Mesenteric fat pad (tissue), 1 donor: ENCODE results near the gene CCRL2. TPM values are rescaled to one million over a fixed set of nuclear protein-coding genes. Genes with fewer than 3 reads are reported as not detected.

Source experiments
- DNase-seq: peaks from one replicate; pipeline ENCODE4 v3.0.0-alpha.2; 2020; ENCODE audit warnings: low spot score
- long read RNA-seq: library from polyadenylated mRNA; unstranded; transcript quantifications from one replicate; pipeline ENCODE4 v2.0.0, GENCODE V29; 2020
- total RNA-seq: library from RNA; stranded (reverse); fragmentation: NEBNext Ultra II Directional; extraction: Animal tissue kit (Norgen Biotek cat#: 25700); gene quantifications from one replicate; pipeline ENCODE4 v1.2.1, GENCODE V29; 2021
- donor health status: DM: yes; HTN: yes; CAD: no.

Gene CCRL2, protein sequence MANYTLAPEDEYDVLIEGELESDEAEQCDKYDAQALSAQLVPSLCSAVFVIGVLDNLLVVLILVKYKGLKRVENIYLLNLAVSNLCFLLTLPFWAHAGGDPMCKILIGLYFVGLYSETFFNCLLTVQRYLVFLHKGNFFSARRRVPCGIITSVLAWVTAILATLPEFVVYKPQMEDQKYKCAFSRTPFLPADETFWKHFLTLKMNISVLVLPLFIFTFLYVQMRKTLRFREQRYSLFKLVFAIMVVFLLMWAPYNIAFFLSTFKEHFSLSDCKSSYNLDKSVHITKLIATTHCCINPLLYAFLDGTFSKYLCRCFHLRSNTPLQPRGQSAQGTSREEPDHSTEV
- total RNA-seq = 8.8 TPM
- long read RNA-seq, transcript CCRL2-202 (2 exons, 1,796 nt) = major isoform, 22 of 28 reads
- long read RNA-seq, transcript CCRL2-204 (1 exons, 1,642 nt) = minor isoform, 5 of 28 reads
- long read RNA-seq, partial matches to known transcripts = 0 of 28 reads
- long read RNA-seq, other reads (novel, unspliced or antisense) = 1 of 28 reads

GRCh38 chr3:46406788-46407611, at the start of gene CCRL2, which contains the start of gene CCR5AS:
CCRL2 (plus strand) TSS chr3:46407259; CDS start chr3:46408080, 821 bp downstream.
CCR5AS (minus strand) TSS chr3:46407066.
- DNase-seq = no peak

- DNase-seq = no peak
Observed at GRCh38 chr3:46358466-46358865, 48.6 kb upstream of the CCRL2 start.

- no peak for DNase-seq
Observed at GRCh38 chr3:46359733-46360493, 47.1 kb upstream of the CCRL2 start.

- DNase-seq = no peak
Observed at GRCh38 chr3:46360907-46361306, 46.2 kb upstream of the CCRL2 start.

DNA sequence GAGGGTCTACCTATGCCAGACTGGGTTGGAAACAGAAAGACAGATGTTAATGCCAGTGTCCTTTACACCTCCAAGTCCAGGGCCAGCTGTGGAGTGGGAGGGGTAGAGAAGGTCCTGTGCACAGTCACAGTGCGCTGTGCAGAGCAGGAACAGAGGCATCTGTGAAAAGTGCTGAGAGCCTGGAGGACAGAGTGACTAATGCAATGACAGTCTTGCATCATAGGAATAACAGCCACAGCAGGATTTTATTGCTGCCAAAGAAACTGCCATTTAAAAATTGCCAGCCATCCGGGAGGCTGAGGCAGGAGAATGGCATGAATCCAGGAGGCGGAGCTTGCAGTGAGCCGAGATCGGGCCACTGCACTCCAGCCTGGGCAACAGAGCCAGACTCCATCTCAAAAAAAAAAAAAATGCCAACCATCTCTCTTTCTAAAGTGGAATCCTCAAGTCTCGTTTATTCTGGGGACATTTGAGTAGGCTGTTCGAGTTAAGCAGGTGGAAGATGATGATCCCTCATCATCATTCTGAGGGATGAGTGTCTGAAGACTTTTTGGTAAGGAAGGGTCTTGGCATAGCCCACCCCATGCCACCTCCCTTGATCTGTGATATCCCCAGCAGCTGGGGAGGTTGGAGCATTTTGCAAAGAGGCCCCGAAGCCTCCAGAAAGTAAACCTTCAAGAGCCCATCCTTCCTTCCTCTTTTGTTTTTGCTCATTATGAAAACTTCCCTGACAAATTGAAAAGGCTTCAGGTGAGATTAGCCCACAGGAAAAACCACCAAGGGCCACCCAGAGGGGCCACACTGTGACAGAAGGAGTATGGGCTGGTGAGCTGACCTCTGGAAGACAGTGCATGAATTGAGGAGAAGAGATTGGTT, 45.4 kb upstream of the CCRL2 start:
- DNase-seq = no peak

DNA sequence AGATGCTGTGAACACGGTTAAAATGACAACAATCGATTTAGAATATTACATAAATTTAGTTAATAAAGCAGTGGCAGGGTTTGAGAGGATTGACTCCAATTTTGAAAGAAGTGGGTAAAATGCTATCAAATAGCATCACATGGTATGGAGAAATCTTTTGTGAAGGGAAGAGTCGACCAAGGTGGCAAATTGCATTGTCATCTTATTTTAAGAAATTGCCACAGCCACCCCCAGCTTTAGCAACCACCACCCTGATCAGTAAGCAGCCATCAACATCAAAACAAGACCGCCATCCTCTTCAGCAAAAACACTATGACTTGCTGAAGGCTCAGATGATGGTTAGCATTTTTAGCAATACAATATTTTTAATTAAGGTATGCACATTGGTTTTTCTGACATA, 42.0 kb upstream of the CCRL2 start:
- DNase-seq = no peak

- DNase-seq = no peak
Observed at GRCh38 chr3:46365737-46366524, 41.1 kb upstream of the CCRL2 start.

DNA sequence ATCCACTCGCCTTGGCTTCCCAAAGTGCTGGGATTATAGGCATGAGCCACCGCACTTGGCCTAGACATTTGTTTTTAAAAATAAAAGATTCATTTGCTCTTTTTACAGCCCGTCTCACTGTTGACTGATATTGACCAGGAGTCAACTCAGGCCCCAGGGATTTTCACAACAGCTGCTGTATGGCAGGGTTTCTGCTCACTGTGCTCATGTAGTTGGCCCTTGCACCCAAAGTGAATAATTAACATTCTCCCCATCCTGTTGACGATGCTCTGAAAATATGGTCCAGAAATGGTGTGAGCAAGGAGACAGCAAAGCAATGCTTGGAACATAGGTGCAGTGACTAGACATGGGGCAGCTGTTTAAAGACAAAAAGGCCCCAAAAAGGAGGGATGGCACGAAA, 39.2 kb upstream of the CCRL2 start:
- DNase-seq = no peak

GRCh38 chr3:46368569-46368968, 38.5 kb upstream of the CCRL2 start:
- DNase-seq = no peak

GRCh38 chr3:46369151-46369550, 37.9 kb upstream of the CCRL2 start:
- no peak for DNase-seq

DNA sequence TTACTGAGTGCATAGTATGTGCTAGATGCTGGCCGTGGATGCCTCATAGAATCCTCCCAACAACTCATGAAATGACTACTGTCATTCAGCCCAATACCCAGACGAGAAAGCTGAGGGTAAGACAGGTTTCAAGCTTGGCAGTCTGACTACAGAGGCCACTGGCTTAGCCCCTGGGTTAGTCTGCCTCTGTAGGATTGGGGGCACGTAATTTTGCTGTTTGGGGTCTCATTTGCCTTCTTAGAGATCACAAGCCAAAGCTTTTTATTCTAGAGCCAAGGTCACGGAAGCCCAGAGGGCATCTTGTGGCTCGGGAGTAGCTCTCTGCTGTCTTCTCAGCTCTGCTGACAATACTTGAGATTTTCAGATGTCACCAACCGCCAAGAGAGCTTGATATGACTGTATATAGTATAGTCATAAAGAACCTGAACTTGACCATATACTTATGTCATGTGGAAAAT, 37.4 kb upstream of the CCRL2 start:
- no peak for DNase-seq

DNA sequence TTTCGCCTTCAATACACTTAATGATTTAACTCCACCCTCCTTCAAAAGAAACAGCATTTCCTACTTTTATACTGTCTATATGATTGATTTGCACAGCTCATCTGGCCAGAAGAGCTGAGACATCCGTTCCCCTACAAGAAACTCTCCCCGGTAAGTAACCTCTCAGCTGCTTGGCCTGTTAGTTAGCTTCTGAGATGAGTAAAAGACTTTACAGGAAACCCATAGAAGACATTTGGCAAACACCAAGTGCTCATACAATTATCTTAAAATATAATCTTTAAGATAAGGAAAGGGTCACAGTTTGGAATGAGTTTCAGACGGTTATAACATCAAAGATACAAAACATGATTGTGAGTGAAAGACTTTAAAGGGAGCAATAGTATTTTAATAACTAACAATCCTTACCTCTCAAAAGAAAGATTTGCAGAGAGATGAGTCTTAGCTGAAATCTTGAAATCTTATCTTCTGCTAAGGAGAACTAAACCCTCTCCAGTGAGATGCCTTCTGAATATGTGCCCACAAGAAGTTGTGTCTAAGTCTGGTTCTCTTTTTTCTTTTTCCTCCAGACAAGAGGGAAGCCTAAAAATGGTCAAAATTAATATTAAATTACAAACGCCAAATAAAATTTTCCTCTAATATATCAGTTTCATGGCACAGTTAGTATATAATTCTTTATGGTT, 36.1 kb upstream of the CCRL2 start, which contains the start of gene CCR5:
TSS of gene CCR5 (plus strand) at position 108 of the 680 bp plus-strand sequence. CDS start 1,957 bp downstream, outside the sequence.
- DNase-seq = no peak

DNA sequence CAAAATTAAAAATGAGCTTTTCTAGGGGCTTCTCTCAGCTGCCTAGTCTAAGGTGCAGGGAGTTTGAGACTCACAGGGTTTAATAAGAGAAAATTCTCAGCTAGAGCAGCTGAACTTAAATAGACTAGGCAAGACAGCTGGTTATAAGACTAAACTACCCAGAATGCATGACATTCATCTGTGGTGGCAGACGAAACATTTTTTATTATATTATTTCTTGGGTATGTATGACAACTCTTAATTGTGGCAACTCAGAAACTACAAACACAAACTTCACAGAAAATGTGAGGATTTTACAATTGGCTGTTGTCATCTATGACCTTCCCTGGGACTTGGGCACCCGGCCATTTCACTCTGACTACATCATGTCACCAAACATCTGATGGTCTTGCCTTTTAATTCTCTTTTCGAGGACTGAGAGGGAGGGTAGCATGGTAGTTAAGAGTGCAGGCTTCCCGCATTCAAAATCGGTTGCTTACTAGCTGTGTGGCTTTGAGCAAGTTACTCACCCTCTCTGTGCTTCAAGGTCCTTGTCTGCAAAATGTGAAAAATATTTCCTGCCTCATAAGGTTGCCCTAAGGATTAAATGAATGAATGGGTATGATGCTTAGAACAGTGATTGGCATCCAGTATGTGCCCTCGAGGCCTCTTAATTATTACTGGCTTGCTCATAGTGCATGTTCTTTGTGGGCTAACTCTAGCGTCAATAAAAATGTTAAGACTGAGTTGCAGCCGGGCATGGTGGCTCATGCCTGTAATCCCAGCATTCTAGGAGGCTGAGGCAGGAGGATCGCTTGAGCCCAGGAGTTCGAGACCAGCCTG, 35.3 kb upstream of the CCRL2 start:
- DNase-seq = no peak

DNA sequence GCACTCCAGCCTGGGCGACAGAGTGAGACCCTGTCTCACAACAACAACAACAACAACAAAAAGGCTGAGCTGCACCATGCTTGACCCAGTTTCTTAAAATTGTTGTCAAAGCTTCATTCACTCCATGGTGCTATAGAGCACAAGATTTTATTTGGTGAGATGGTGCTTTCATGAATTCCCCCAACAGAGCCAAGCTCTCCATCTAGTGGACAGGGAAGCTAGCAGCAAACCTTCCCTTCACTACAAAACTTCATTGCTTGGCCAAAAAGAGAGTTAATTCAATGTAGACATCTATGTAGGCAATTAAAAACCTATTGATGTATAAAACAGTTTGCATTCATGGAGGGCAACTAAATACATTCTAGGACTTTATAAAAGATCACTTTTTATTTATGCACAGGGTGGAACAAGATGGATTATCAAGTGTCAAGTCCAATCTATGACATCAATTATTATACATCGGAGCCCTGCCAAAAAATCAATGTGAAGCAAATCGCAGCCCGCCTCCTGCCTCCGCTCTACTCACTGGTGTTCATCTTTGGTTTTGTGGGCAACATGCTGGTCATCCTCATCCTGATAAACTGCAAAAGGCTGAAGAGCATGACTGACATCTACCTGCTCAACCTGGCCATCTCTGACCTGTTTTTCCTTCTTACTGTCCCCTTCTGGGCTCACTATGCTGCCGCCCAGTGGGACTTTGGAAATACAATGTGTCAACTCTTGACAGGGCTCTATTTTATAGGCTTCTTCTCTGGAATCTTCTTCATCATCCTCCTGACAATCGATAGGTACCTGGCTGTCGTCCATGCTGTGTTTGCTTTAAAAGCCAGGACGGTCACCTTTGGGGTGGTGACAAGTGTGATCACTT, 34.3 kb upstream of the CCRL2 start:
- no peak for DNase-seq

DNA sequence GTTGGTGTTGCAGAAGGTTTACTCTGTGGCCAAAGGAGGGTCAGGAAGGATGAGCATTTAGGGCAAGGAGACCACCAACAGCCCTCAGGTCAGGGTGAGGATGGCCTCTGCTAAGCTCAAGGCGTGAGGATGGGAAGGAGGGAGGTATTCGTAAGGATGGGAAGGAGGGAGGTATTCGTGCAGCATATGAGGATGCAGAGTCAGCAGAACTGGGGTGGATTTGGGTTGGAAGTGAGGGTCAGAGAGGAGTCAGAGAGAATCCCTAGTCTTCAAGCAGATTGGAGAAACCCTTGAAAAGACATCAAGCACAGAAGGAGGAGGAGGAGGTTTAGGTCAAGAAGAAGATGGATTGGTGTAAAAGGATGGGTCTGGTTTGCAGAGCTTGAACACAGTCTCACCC, 32.3 kb upstream of the CCRL2 start:
- no peak for DNase-seq

- no peak for DNase-seq
Observed at GRCh38 chr3:46375218-46375617, 31.8 kb upstream of the CCRL2 start.

GRCh38 chr3:46375814-46376213, 31.2 kb upstream of the CCRL2 start:
- no peak for DNase-seq
